Body of pancreas (tissue), 4 donors: ENCODE measurements around the gene AMMECR1. TPM values are rescaled to one million over a fixed set of nuclear protein-coding genes. Genes with fewer than 3 reads are reported as not detected.
A peak's percentile ranks its signal among the peaks of the same experiment; 100 is the strongest.

Experiments
- ATAC-seq: fragments of 150-250 bp; one replicate; pipeline ENCODE4 v1.9.1; 2016
- DNase-seq, 4 donors: peaks; one replicate each; pipeline ENCODE4 v3.0.0-alpha.2; 2019
- H3K27ac ChIP-seq, 4 donors: fragments of 200-600 bp; sonication (generic); 1 replicate in 3 of 4; 2 replicates in 1 of 4; pipeline versions ENCODE4 v1.5.1 to v1.6.1; 2016 to 2019; ENCODE audit warnings: mild to moderate bottlenecking in 1 of 4, mixed read lengths in 1 of 4, moderate library complexity in 1 of 4
- H3K27me3 ChIP-seq, 2 donors: fragments of 200-600 bp; sonication (generic); one replicate each; pipeline ENCODE4 v1.6.0; 2016; ENCODE audit warnings: mild to moderate bottlenecking in 1 of 2
- H3K36me3 ChIP-seq, 2 donors: fragments of 200-600 bp; sonication (generic); replicated peaks in 1 of 2; 2 replicates each; pipeline ENCODE4 v1.5.1; 2016; ENCODE audit warnings: low read depth in 2 of 2; ENCODE audit not compliant: insufficient read depth in 1 of 2
- H3K4me1 ChIP-seq: fragments of 200-600 bp; sonication (generic); one replicate; pipeline ENCODE4 v1.6.0; 2016
- H3K4me3 ChIP-seq, 2 donors: fragments of 200-600 bp; sonication (generic); 1 replicate in 1 of 2; 2 replicates in 1 of 2; pipeline ENCODE4 v1.5.1; 2016 to 2019
- H3K9me3 ChIP-seq, 3 donors: fragments of 200-600 bp; sonication (generic); 1 replicate in 2 of 3; 2 replicates in 1 of 3; pipeline ENCODE4 v1.5.1; 2016
- CTCF ChIP-seq, 7 experiments: fragments of 450-650 bp in 4 of 7; fragments of 200-600 bp in 3 of 7; sonication (generic) in 3 of 7; IDR thresholded peaks; one replicate each; pipeline ENCODE4 v1.5.1; 2016 to 2019; ENCODE audit warnings: antibody characterized with exemption in 7 of 7
- POLR2A ChIP-seq, 3 donors: fragments of 450-650 bp; IDR thresholded peaks; one replicate each; pipeline ENCODE4 v1.6.1; 2016; ENCODE audit warnings: antibody characterized with exemption in 3 of 3, mild to moderate bottlenecking in 2 of 3
- WGBS, 2 donors: methylation state at CpG; one replicate each; pipeline ENCODE4 v1.1.5; 2017; 5-methylcytosine and 5-hydroxymethylcytosine counted together
- intact Hi-C: fragments of 100-400 bp; cut with DNase I; formaldehyde crosslinking; loops from one replicate; pipeline ENCODE4 v1.15.1; 2023
- total RNA-seq, 2 donors: library from RNA; depleted of rRNA; stranded (reverse); fragments of >200 nt; gene quantifications; one replicate each; pipeline ENCODE4 v1.1.0, GENCODE V29; 2016

Gene AMMECR1
- total RNA-seq, 2 donors from 2014 or later: 1.6 to 6.5 TPM

DNA sequence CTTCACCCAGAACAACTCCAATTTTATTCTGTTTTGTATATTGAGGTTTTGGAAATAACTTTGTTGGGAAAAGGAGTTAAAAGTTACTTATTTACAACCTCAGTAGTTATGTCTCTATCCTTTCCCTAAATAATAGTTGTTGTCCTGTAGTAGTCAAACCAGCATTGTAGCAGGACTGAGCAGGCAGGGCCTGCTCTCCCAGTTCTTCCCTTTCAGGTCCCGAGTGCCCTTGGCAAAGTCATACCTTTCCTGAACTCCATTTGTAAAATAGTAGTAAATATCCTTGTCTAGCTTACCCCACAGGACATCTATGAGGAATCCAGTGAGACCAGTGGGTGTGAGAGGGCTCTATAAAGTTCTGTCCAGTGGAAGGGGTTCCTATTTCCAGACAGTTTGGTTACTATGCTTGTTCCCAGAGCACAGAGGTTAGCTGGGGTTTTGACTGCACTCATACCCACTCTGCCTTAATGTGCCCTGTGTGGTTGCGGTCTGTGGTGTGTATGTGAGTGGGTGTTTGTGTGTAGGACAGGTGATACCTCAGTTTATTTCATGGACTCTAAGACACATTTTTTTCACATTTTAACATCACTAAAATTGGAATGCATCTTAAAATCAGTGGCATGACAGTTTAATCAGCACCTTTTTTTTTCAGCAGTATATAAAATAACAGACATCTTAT is 136.3 kb downstream of the AMMECR1 start:
- Histone ChIP-seq H3K27me3 (no peaks in the 10 kb centered on the region), H3K9me3 (no peaks in the 10 kb centered on the region), H3K4me1 (peaks cover 11% of the 10 kb centered on the region), H3K4me3 (no peak overlapping the region), H3K36me3 (no peaks in the 10 kb centered on the region), H3K27ac (no peak overlapping the region)
- 77 to 96% methylated on average over 2 of the region's 2 CpGs for WGBS, 2 donors
- ATAC-seq (no peak), DNase-seq (no peak)
- intact Hi-C loops: no loop called here
- no peak for TF ChIP-seq CTCF (IDR thresholded peaks at IDR 0.05)
- no peak for TF ChIP-seq POLR2A (IDR thresholded peaks at IDR 0.05)

GRCh38 chrX:110180928-110181310 is 137.0 kb downstream of the AMMECR1 start:
- Histone ChIP-seq H3K36me3 (no peaks in the 10 kb centered on the region), H3K4me1 (peaks cover 11% of the 10 kb centered on the region), H3K27ac (no peak overlapping the region), H3K27me3 (no peaks in the 10 kb centered on the region), H3K9me3 (no peaks in the 10 kb centered on the region), H3K4me3 (no peak overlapping the region)
- WGBS, 2 donors: 51 to 80% methylated on average over 6 of the region's 6 CpGs
- DNase-seq: no peak
- intact Hi-C loops: no loop called here
- ATAC-seq: no peak
- TF ChIP-seq POLR2A (IDR thresholded peaks at IDR 0.05) (no peak), CTCF (IDR thresholded peaks at IDR 0.05) (no peak)

DNA sequence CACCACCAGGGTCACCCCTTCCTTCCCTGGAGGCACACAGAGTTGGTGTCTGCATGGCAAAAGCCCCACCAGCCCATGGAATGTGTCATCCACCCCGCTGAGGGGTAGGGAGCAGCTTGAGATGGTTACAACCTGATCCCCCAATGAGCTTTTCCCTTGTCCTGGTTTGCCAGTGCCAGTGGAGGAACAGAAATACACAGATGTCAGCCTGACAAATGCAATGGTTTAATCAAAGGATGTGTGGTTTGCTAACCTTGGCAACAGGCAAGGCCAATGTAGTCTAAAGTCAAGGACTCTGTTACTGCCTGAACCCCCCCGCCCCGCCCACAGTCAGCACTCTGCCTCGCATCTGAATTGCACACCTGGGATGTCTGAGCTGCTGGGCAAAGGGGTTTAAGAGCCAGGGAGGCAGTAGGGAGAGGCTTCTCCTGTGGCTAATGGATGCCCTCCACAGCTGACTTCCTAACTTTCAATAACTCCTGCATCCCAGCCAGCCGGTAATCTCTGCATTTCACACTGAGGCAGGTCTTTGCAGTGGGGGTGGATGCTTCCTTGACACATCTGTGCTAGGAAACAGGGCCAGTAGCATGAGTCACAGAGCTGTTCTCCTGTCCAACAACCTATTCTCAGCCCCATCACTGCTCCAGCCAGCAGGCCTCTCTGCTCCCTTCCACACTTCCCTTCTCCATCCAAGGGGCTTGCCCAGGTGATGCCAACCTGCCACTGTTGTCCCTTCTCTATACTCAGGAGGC is 137.5 kb downstream of the AMMECR1 start:
- ATAC-seq: no peak

GRCh38 chrX:110178179-110178865 is 139.6 kb downstream of the AMMECR1 start:
- no peak for ATAC-seq
- TF ChIP-seq POLR2A (IDR thresholded peaks at IDR 0.05): no peak
- TF ChIP-seq CTCF (IDR thresholded peaks at IDR 0.05): no peak
- no peak overlapping the region for H3K27ac ChIP-seq
- no peak overlapping the region for H3K4me3 ChIP-seq
- peak; percentile 21 to 66 (median 38) for DNase-seq
- H3K4me1 ChIP-seq: peaks cover 15% of the 10 kb centered on the region
- no peaks in the 10 kb centered on the region for H3K36me3 ChIP-seq
- no peaks in the 10 kb centered on the region for H3K27me3 ChIP-seq
- WGBS, 2 donors: 66 to 72% methylated on average over 4 to 5 of the region's 5 CpGs
- H3K9me3 ChIP-seq: no peaks in the 10 kb centered on the region
- intact Hi-C loops: no loop called here

More for the DNA sequence above, 137.5 kb downstream of the AMMECR1 start:
- H3K36me3 ChIP-seq: no peaks in the 10 kb centered on the region
- intact Hi-C loops: no loop called here
- no peak overlapping the region for H3K27ac ChIP-seq
- 80 to 89% methylated on average over 1 to 5 of the region's 5 CpGs for WGBS, 2 donors
- DNase-seq: no peak
- H3K27me3 ChIP-seq: no peaks in the 10 kb centered on the region
- H3K4me3 ChIP-seq: no peak overlapping the region
- no peaks in the 10 kb centered on the region for H3K9me3 ChIP-seq
- TF ChIP-seq POLR2A (IDR thresholded peaks at IDR 0.05) (no peak), CTCF (IDR thresholded peaks at IDR 0.05) (no peak)
- peaks cover 11% of the 10 kb centered on the region for H3K4me1 ChIP-seq
